Endothelial cell of umbilical vein (primary cell): Measurements from ENCODE around the gene EFNA5. TPM values are rescaled to one million over a fixed set of nuclear protein-coding genes. Genes with fewer than 3 reads are reported as not detected.

Experiments
- BruUV-seq: library from RNA; stranded (reverse); fragments of 400-500 nt; replicated peaks from 2 replicates; lab custom pipeline; 2021; lab: Mats Ljungman, UMichigan
- CTCF ChIA-PET: fragments of 300-600, 350-600 bp; sonication (Branson Sonifier 250); formaldehyde crosslinking; loops from one replicate; lab custom pipeline; 2021; ENCODE audit warnings: antibody characterized with exemption, inconsistent platforms; lab: Charles Lee
- POLR2A ChIA-PET: fragments of 300-600, 350-600 bp; sonication (Branson Sonifier 250); formaldehyde crosslinking; loops from one replicate; lab custom pipeline; 2021; ENCODE audit warnings: antibody characterized with exemption, inconsistent platforms; lab: Charles Lee
- DNase-seq: peaks from one replicate; pipeline ENCODE4 v3.0.0-alpha.2; 2011; ENCODE audit warnings: low read depth, low spot score
- FAIRE-seq: peaks from 2 replicates; lab custom pipeline; 2011; peaks lifted over from hg19 to GRCh38; lab: Jason Lieb, UNC
- H2AFZ ChIP-seq: 2 replicates; pipeline ENCODE4 v1.6.0; 2012; ENCODE audit warnings: low read depth, low read length, control low read depth, inconsistent platforms
- H3K27ac ChIP-seq: 2 replicates; pipeline ENCODE4 v1.5.1; 2011; ENCODE audit warnings: low read depth, mild to moderate bottlenecking, control low read depth, low read length, moderate library complexity; ENCODE audit not compliant: insufficient read depth
- H3K27me3 ChIP-seq, 2 experiments: 2 replicates each; pipeline versions ENCODE4 v1.6.0 to v1.6.1; 2011; ENCODE audit warnings: low read length in 2 of 2, mixed read lengths in 1 of 2; ENCODE audit not compliant: control insufficient read depth in 2 of 2, insufficient read depth in 2 of 2
- H3K36me3 ChIP-seq, 2 experiments: 2 replicates in 1 of 2; 3 replicates in 1 of 2; pipeline ENCODE4 v1.5.1; 2011; ENCODE audit warnings: low read length in 2 of 2, mild to moderate bottlenecking in 1 of 2, moderate library complexity in 1 of 2; ENCODE audit not compliant: control insufficient read depth in 2 of 2, insufficient read depth in 2 of 2; ENCODE audit errors: extremely low read depth in 1 of 2
- H3K4me1 ChIP-seq: 3 replicates; pipeline ENCODE4 v1.5.1; 2011; ENCODE audit warnings: mild to moderate bottlenecking, low read length; ENCODE audit not compliant: control insufficient read depth, insufficient read depth; ENCODE audit errors: extremely low read depth
- H3K4me2 ChIP-seq: 2 replicates; pipeline ENCODE4 v1.6.1; 2011; ENCODE audit warnings: low read length, control low read depth, mixed read lengths; ENCODE audit not compliant: insufficient read depth
- H3K4me3 ChIP-seq, 3 experiments: fragments of 200-600 bp in 1 of 3; sonication (generic), shearing (Covaris generic) in 1 of 3; replicated peaks in 1 of 3; 2 replicates each; pipeline ENCODE4 v1.5.1; 2011 to 2016; ENCODE audit warnings: control low read depth in 3 of 3, low read length in 3 of 3, mild to moderate bottlenecking in 2 of 3, inconsistent platforms in 1 of 3, low read depth in 1 of 3, moderate library complexity in 1 of 3; ENCODE audit not compliant: insufficient read depth in 1 of 3
- H3K79me2 ChIP-seq: 2 replicates; pipeline ENCODE4 v1.6.0; 2012; ENCODE audit warnings: low read length, inconsistent platforms; ENCODE audit not compliant: control insufficient read depth, insufficient read depth
- H3K9ac ChIP-seq: replicated peaks from 2 replicates; pipeline ENCODE3; 2011; ENCODE audit warnings: low read length, control low read depth; ENCODE audit not compliant: insufficient read depth; ENCODE audit errors: extremely low read depth
- H3K9me1 ChIP-seq: replicated peaks from 3 replicates; pipeline ENCODE4 v1.6.0; 2011; ENCODE audit warnings: mild to moderate bottlenecking, low read length; ENCODE audit not compliant: control insufficient read depth, insufficient read depth; ENCODE audit errors: extremely low read depth
- H3K9me3 ChIP-seq: replicated peaks from 2 replicates; pipeline ENCODE4 v1.5.1; 2012; ENCODE audit warnings: low read length, inconsistent platforms; ENCODE audit not compliant: control insufficient read depth, insufficient read depth
- H4K20me1 ChIP-seq: replicated peaks from 2 replicates; pipeline ENCODE3; 2011; ENCODE audit warnings: mild to moderate bottlenecking, low read length; ENCODE audit not compliant: control insufficient read depth, insufficient read depth; ENCODE audit errors: extremely low read depth
- EZH2 ChIP-seq: IDR thresholded peaks from 2 replicates; pipeline ENCODE4 v1.6.1; 2012; ENCODE audit warnings: borderline replicate concordance, low read depth, mild to moderate bottlenecking, moderate library complexity, low read length, inconsistent platforms; ENCODE audit not compliant: severe bottlenecking
- FOS ChIP-seq: IDR thresholded peaks from 2 replicates; pipeline ENCODE4 v1.6.1; 2011; ENCODE audit warnings: mild to moderate bottlenecking, low read length, moderate library complexity, borderline replicate concordance; ENCODE audit not compliant: insufficient read depth
- GATA2 ChIP-seq: IDR thresholded peaks from 2 replicates; pipeline ENCODE4 v1.7.0; 2011; ENCODE audit warnings: low read depth, mild to moderate bottlenecking, moderate library complexity, mixed read lengths, low read length; ENCODE audit not compliant: insufficient read length, insufficient read depth
- JUN ChIP-seq: IDR thresholded peaks from 2 replicates; pipeline ENCODE4 v1.6.1; 2011; ENCODE audit warnings: borderline replicate concordance, low read depth; ENCODE audit not compliant: insufficient read length, insufficient read depth
- MYC ChIP-seq: IDR thresholded peaks from one replicate; pipeline ENCODE4 v1.6.1; 2011; ENCODE audit warnings: mild to moderate bottlenecking, low read depth, low read length
- POLR2A ChIP-seq: IDR thresholded peaks from 2 replicates; pipeline ENCODE4 v1.6.1; 2012; ENCODE audit warnings: low read depth, mild to moderate bottlenecking, control low read depth, low read length
- POLR2AphosphoS5 ChIP-seq: IDR thresholded peaks from 2 replicates; pipeline ENCODE4 v1.6.1; 2012; ENCODE audit warnings: low read depth, mild to moderate bottlenecking, control low read depth, low read length, moderate library complexity; ENCODE audit not compliant: insufficient read depth
- dilution Hi-C: fragments of 300-500 bp; cut with MboI; formaldehyde crosslinking; loops from one replicate; pipeline ENCODE4 v1.15.0; 2019; ENCODE audit warnings: low sequenced_read_pairs; ENCODE audit not compliant: extremely low pct_ligation_motif_present
- intact Hi-C: fragments of 100-400 bp; cut with micrococcal nuclease; formaldehyde crosslinking; loops from one replicate; pipeline ENCODE4 v1.10.0; 2022
- polyA plus RNA-seq, 4 experiments: library from polyadenylated mRNA; depleted of rRNA in 3 of 4; stranded (reverse) in 3 of 4; unstranded in 1 of 4; fragments of >200 nt; gene quantifications; 2 replicates each; pipeline versions ENCODE4 v1.2.1 to v1.2.3, GENCODE V29; 2011 to 2012; ENCODE audit warnings: missing spikeins in 1 of 4
- total RNA-seq: library from RNA; stranded (reverse); gene quantifications from 2 replicates; pipeline ENCODE4 v1.2.3, GENCODE V29; 2021
- TF ChIP-seq, protein P1 (sequence below), 2 donors: IDR thresholded peaks; 1 replicate in 1 of 2; 2 replicates in 1 of 2; pipeline ENCODE4 v1.5.1; 2011; ENCODE audit warnings: low read length in 2 of 2, mild to moderate bottlenecking in 2 of 2, moderate library complexity in 2 of 2, control low read depth in 1 of 2, inconsistent platforms in 1 of 2, low read depth in 1 of 2; ENCODE audit not compliant: insufficient read depth in 1 of 2; ENCODE audit errors: extremely low read depth in 1 of 2
- TF ChIP-seq, protein P2 (sequence below): IDR thresholded peaks from 2 replicates; pipeline ENCODE4 v1.6.1; 2011; ENCODE audit not compliant: insufficient read depth, insufficient read length

The EFNA5 gene
- total and polyA plus RNA-seq, 2 donors (not counting 3 experiments of a cell fraction or from before 2014, with no cell fraction given): 13.6 to 22.1 TPM

DNA sequence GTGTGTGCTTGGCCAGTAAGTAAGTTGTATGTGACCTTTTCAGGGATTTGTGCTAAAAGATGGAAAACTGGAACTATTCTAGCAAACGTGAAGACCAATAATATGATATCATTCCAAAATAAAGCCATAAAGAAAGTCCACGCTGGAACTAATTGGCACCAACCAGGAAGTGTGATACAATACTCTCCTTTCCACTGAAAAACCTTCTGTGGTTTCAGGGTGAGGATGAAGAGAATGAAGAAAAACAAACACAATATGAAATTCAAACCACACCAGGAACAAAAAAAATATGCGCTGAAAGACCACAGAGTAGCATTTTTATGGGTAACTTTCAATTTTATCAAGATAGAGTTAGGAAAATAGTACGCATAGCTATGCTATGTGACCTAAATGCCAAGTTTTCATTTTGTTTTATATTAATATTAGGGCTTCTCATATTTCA lies 105.8 kb downstream of the EFNA5 start:
- intact Hi-C loops (no loop called here), dilution Hi-C loops (no loop called here)
- no peaks in the 10 kb centered on the region for H3K79me2 ChIP-seq
- H3K4me2 ChIP-seq: peak overlapping the region; percentile 86
- peak; percentile 12 for TF ChIP-seq GATA2
- no peak for TF ChIP-seq JUN
- H3K9ac ChIP-seq: peak overlapping the region; percentile 58
- FAIRE-seq: peak; percentile 66
- H3K36me3 ChIP-seq: no peaks in the 10 kb centered on the region
- BruUV-seq: no TSS peak
- ChIA-PET POLR2A (no interaction called here), CTCF (interaction anchor here (1.3 kb wide), 1 partner anchor 141 kb away, joined by 3 read pairs; no protein-coding TSS in a partner anchor)
- H4K20me1 ChIP-seq: no peaks in the 10 kb centered on the region
- H3K4me1 ChIP-seq: peaks cover 22% of the 10 kb centered on the region
- peak overlapping the region; percentile 68 for H3K27ac ChIP-seq
- DNase-seq: peak; percentile 71
- H3K9me1 ChIP-seq: no peaks in the 10 kb centered on the region
- peak overlapping the region in 1 of 3 experiments; percentile 39 for H3K4me3 ChIP-seq
- peak overlapping the region; percentile 65 for H2AFZ ChIP-seq
- H3K27me3 ChIP-seq: no peaks in the 10 kb centered on the region
- H3K9me3 ChIP-seq: no peaks in the 10 kb centered on the region

DNA sequence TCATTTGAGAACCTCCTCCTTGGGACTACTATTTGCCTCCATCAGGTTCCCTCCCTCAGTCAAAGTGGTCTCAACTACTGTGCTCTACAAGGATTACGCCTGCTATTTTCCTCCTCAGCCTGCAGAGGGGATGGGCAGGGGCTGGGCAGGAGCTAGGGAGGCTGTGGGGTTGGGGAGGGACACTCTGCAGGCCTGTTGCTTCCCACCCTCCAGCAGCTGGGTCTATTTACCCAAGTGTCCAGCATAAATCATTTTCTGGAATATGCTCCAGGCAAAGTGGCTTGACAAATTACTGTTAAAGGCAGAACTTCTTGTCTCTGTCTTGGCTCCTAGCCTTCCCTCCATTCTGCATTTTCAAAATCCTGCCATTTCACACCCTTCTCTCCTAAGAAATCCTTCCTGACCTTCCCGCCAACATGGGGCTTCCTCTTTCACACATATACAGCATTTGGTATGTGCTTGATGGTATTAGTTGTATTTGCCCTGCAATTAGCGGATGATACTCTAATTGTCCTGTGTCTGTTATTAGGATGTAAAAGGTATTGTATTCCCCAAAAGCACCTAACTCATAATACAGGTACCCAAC lies 106.7 kb downstream of the EFNA5 start:
- H3K27ac ChIP-seq: no peak overlapping the region
- no peak overlapping the region for H3K9ac ChIP-seq
- POLR2A ChIA-PET: no interaction called here
- DNase-seq: no peak
- H3K27me3 ChIP-seq: no peaks in the 10 kb centered on the region
- H3K79me2 ChIP-seq: no peaks in the 10 kb centered on the region
- CTCF ChIA-PET: interaction anchor here (2.8 kb wide), 1 partner anchor 7 kb away, joined by 30 read pairs; no protein-coding TSS in a partner anchor
- intact Hi-C loops: no loop called here
- no peaks in the 10 kb centered on the region for H4K20me1 ChIP-seq
- no peaks in the 10 kb centered on the region for H3K9me1 ChIP-seq
- no peak overlapping the region for H3K4me2 ChIP-seq
- H3K36me3 ChIP-seq: no peaks in the 10 kb centered on the region
- no peak overlapping the region for H3K4me3 ChIP-seq
- peaks cover 19% of the 10 kb centered on the region for H3K4me1 ChIP-seq
- FAIRE-seq: no peak
- TF ChIP-seq, protein P1, sequence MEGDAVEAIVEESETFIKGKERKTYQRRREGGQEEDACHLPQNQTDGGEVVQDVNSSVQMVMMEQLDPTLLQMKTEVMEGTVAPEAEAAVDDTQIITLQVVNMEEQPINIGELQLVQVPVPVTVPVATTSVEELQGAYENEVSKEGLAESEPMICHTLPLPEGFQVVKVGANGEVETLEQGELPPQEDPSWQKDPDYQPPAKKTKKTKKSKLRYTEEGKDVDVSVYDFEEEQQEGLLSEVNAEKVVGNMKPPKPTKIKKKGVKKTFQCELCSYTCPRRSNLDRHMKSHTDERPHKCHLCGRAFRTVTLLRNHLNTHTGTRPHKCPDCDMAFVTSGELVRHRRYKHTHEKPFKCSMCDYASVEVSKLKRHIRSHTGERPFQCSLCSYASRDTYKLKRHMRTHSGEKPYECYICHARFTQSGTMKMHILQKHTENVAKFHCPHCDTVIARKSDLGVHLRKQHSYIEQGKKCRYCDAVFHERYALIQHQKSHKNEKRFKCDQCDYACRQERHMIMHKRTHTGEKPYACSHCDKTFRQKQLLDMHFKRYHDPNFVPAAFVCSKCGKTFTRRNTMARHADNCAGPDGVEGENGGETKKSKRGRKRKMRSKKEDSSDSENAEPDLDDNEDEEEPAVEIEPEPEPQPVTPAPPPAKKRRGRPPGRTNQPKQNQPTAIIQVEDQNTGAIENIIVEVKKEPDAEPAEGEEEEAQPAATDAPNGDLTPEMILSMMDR (IDR thresholded peaks at IDR 0.05; ENCODE audit: extremely low read depth in 1 of 2, insufficient read depth in 1 of 2, low read depth in 1 of 2, low read length in 2 of 2): no peak
- TF ChIP-seq POLR2A: no peak
- TF ChIP-seq MYC: no peak
- TF ChIP-seq FOS: no peak
- TF ChIP-seq POLR2AphosphoS5: no peak
- TF ChIP-seq, protein P2, sequence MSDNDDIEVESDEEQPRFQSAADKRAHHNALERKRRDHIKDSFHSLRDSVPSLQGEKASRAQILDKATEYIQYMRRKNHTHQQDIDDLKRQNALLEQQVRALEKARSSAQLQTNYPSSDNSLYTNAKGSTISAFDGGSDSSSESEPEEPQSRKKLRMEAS: no peak
- TF ChIP-seq JUN: no peak
- no peak for TF ChIP-seq EZH2
- TF ChIP-seq GATA2: no peak
- dilution Hi-C loops: no loop called here
- BruUV-seq: no TSS peak
- no peaks in the 10 kb centered on the region for H3K9me3 ChIP-seq
- no peak overlapping the region for H2AFZ ChIP-seq
